Loucy (cell line): ENCODE results near the gene SZT2.
"Not testable (repeated sequence)": the region's sequence is repeated elsewhere in the genome, so short reads cannot be mapped to it uniquely, and the experiment has no call there.

Source experiments
- H2AFZ ChIP-seq: fragments of 200-600 bp; sonication (generic); 2 replicates; pipeline ENCODE4 v1.6.0; 2016; ENCODE audit warnings: antibody characterized with exemption, mild to moderate bottlenecking, low read length, moderate library complexity
- H3F3A ChIP-seq: fragments of 200-600 bp; 2 replicates; pipeline ENCODE4 v1.6.0; 2016; ENCODE audit warnings: antibody characterized with exemption, low read depth, mild to moderate bottlenecking
- H3K27me3 ChIP-seq: fragments of 200-600 bp; sonication (generic); 2 replicates; pipeline ENCODE4 v1.6.1; 2014; ENCODE audit warnings: low read length, mild to moderate bottlenecking; ENCODE audit not compliant: insufficient read depth, poor library complexity, severe bottlenecking
- H3K36me3 ChIP-seq: fragments of 200-600 bp; sonication (generic); 2 replicates; pipeline ENCODE4 v1.6.1; 2016; ENCODE audit warnings: low read length; ENCODE audit not compliant: insufficient read depth
- H3K4me1 ChIP-seq: fragments of 200-600 bp; sonication (generic); 2 replicates; pipeline ENCODE4 v1.5.1; 2014; ENCODE audit warnings: low read length, mild to moderate bottlenecking; ENCODE audit not compliant: insufficient read depth, poor library complexity, severe bottlenecking
- H3K4me2 ChIP-seq: fragments of 200-600 bp; sonication (generic); 2 replicates; pipeline ENCODE4 v1.6.0; 2014; ENCODE audit warnings: antibody characterized with exemption, low read length, low read depth, mild to moderate bottlenecking; ENCODE audit not compliant: poor library complexity, severe bottlenecking
- H3K4me3 ChIP-seq: fragments of 200-600 bp; sonication (generic); 2 replicates; pipeline ENCODE4 v1.5.1; 2014; ENCODE audit warnings: low read length, mild to moderate bottlenecking, mixed read lengths; ENCODE audit not compliant: poor library complexity, severe bottlenecking
- H3K79me2 ChIP-seq: fragments of 200-600 bp; sonication (generic); 2 replicates; pipeline ENCODE4 v1.6.1; 2014; ENCODE audit warnings: low read length; ENCODE audit not compliant: insufficient read depth
- H3K9ac ChIP-seq: fragments of 200-600 bp; sonication (generic); 2 replicates; pipeline ENCODE4 v1.6.0; 2014; ENCODE audit warnings: mild to moderate bottlenecking, low read depth, low read length, moderate library complexity; ENCODE audit not compliant: poor library complexity, severe bottlenecking
- H3K9me2 ChIP-seq: fragments of 200-600 bp; sonication (generic); replicated peaks from 2 replicates; pipeline ENCODE4 v1.6.1; 2016; ENCODE audit warnings: low read depth, low read length, mixed read lengths
- H3K9me3 ChIP-seq: fragments of 200-600 bp; sonication (generic); 2 replicates; pipeline ENCODE4 v1.6.1; 2014; ENCODE audit warnings: mild to moderate bottlenecking, antibody characterized with exemption, low read length, low read depth; ENCODE audit not compliant: insufficient read depth
- H4K20me1 ChIP-seq: fragments of 200-600 bp; sonication (generic); 2 replicates; pipeline ENCODE4 v1.6.0; 2014; ENCODE audit warnings: antibody characterized with exemption, low read length, mild to moderate bottlenecking; ENCODE audit not compliant: insufficient read depth, poor library complexity, severe bottlenecking
- CTCF ChIP-seq: fragments of 200-600 bp; sonication (generic); conservative IDR thresholded peaks from 2 replicates; pipeline ENCODE4 v1.5.1; 2014; ENCODE audit warnings: mild to moderate bottlenecking, antibody characterized with exemption, low read length
- EZH2phosphoT487 ChIP-seq: fragments of 200-600 bp; IDR thresholded peaks from 2 replicates; pipeline ENCODE4 v1.6.1; 2018; ENCODE audit warnings: antibody characterized with exemption, mild to moderate bottlenecking, moderate library complexity, borderline replicate concordance

SZT2 gene

GRCh38 chr1:43472087-43472462 is 82.4 kb downstream of the SZT2 start:
- TF ChIP-seq EZH2phosphoT487, result no peak
- TF ChIP-seq CTCF, result no peak
- no peaks in the 10 kb centered on the region for H3K36me3 ChIP-seq
- H3K4me1 ChIP-seq, result no peaks in the 10 kb centered on the region
- H3K9ac ChIP-seq, result no peak overlapping the region
- no peaks in the 10 kb centered on the region for H3K9me3 ChIP-seq
- no peaks in the 10 kb centered on the region for H3K79me2 ChIP-seq
- H3K27me3 ChIP-seq, result no peaks in the 10 kb centered on the region
- no peaks in the 10 kb centered on the region for H4K20me1 ChIP-seq
- H3K4me2 ChIP-seq, result no peak overlapping the region
- no peak overlapping the region for H3K4me3 ChIP-seq
- H3K9me2 ChIP-seq, result no peaks in the 10 kb centered on the region
- H2AFZ ChIP-seq, result no peak overlapping the region
- H3F3A ChIP-seq, result no peaks in the 10 kb centered on the region

- not testable (repeated sequence) for H4K20me1 ChIP-seq, H3K9me3 ChIP-seq, H3K9ac ChIP-seq, H2AFZ ChIP-seq, H3K27me3 ChIP-seq, H3K79me2 ChIP-seq, H3K4me1 ChIP-seq, H3K9me2 ChIP-seq, H3F3A ChIP-seq, H3K4me2 ChIP-seq, H3K36me3 ChIP-seq, H3K4me3 ChIP-seq
Measured at GRCh38 chr1:43472463-43473151, 82.9 kb downstream of the SZT2 start.

DNA sequence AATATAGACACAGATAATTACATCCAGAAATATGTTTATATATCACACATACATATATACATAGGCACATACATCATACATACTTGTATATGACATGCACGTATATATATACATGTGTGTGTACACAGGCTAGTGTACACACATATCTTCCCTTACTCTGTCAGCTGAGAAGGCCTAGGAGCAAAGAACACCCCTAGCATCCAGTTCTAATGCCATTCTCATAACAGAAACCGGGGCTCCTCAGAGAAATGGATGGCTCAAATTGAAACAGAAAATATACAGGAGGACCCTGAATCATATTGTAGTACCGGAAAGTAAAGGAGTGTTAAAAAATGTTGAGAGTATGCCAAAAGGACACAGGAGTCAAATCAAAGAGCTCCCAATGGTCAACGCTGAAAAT is 83.8 kb downstream of the SZT2 start:
- H3K79me2 ChIP-seq, result no peaks in the 10 kb centered on the region
- H3F3A ChIP-seq, result no peaks in the 10 kb centered on the region
- H3K4me2 ChIP-seq, result no peak overlapping the region
- no peaks in the 10 kb centered on the region for H3K36me3 ChIP-seq
- H3K4me1 ChIP-seq, result no peaks in the 10 kb centered on the region
- no peaks in the 10 kb centered on the region for H3K9me2 ChIP-seq
- H3K27me3 ChIP-seq, result no peaks in the 10 kb centered on the region
- H4K20me1 ChIP-seq, result no peaks in the 10 kb centered on the region
- no peak overlapping the region for H3K4me3 ChIP-seq
- TF ChIP-seq EZH2phosphoT487 (no peak), CTCF (no peak)
- H2AFZ ChIP-seq, result no peak overlapping the region
- H3K9me3 ChIP-seq, result no peaks in the 10 kb centered on the region
- H3K9ac ChIP-seq, result no peak overlapping the region

DNA sequence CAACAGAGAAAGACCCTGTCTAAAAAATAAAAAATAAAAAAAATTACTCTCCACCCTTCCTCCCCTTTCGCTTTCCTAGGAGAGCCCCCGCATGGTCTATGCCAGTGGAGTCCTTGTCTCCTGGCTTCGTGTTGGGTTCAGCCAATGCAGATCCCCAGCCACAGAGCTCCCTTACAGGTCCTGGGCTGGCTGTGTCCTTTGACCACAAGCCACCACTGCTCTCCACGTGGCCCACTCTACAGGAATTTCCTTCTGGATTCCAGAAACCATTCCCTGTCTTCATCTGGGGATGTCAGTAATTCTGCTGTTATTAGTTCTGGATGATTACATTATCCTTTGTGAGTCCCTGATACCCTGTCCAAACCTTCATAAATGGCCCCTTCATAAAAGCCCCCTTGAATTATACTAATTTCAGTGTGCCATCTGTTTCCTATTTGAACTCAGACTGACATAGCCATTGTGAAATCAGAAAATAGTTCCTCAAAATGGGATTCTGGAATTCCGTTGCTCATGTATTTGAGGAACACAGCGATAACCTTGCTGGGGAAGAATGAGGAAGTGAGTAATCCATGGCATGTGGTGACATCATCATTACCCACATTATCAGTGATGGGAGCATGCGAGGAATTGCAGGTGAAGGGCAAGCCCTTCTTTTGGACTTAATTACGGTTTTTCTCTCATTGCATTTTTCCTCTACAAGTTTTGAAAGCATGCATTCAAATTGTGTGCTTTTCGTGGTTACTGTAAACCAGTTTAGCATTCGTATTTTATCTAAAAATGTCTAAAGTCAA is 86.1 kb downstream of the SZT2 start:
- not testable (repeated sequence) for H3K36me3 ChIP-seq, H3K4me1 ChIP-seq, H3K9ac ChIP-seq, H3K4me3 ChIP-seq, H3F3A ChIP-seq, H3K9me2 ChIP-seq, H3K27me3 ChIP-seq, H4K20me1 ChIP-seq, H3K9me3 ChIP-seq, H3K79me2 ChIP-seq, H3K4me2 ChIP-seq, H2AFZ ChIP-seq
